Measurements from ENCODE around the gene PRADC1.

Gene PRADC1

GRCh38 chr2:73233932-73234832 is 1.1 kb upstream of the PRADC1 start, which contains the start of gene CCT7:
Gene CCT7, plus strand, starts transcription at chr2:73234308. Its CDS starts 71 bp downstream, at chr2:73234379.
- peak; percentile 92 for DNase-seq

- DNase-seq: peak; percentile 22
Measured at GRCh38 chr2:73232403-73233153, 461 bp downstream of the PRADC1 start.

- no peak for DNase-seq
Measured at GRCh38 chr2:73228631-73229030, 4.4 kb downstream of the PRADC1 start.

GRCh38 chr2:73227086-73227485 is 6.0 kb downstream of the PRADC1 start:
- DNase-seq: no peak

DNA sequence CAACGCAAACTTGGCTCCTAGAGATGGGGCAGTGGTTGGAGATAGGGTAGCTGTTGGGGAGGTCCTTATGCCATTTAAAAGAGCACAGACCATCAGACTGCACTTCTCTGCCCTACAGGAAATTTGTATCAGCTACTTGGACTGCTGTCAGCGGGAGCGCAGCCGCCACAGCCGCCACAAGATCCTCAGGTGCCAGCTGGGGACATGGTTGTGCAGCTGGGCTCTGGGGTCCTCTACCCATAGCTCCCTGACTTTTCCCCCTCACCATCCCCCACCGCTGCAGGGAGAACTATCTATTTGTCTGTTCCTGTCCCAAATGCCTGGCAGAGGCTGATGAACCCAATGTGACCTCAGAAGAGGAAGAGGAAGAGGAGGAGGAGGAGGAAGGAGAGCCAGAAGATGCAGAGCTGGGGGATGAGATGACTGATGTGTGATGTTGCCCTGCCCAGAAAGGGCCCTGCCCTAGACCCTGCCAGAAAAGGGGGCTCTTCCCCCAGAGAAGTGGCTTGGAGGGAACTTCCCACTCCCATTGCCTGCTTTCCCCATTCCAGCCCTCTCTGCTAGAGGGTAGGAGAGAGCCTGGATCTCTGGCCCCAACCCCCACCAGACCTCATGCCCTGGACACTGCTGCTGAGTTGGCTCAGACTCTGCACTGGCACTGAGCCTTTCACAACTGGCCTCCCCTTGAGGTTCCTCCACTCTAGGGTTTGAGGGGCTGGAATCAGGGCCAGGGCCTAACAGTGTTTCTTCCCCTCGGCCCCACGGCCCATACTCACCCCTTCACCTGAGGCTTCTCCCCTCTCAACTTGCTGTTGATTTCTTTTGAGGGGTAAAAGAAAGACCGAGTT is 7.3 kb downstream of the PRADC1 start:
- DNase-seq: no peak

DNA sequence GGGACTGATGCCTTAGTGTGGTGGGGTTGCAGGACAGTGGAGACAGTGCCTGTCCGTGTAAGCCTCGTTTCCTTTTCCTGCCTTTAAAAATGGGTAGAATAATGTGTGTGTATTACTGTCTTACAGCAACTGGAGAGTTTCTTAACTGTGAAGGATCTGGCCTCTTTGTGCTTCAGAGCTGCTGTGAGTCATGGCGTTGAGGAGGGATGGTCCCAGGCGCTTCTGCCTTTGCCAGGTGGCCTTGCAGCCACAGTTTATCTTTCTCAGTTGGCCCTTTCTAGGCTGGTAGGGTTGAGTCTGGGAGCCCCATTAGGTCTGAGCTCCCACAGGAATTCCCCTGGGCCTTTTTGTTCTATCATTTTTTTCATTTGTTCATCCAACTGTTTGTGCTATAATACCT is 9.2 kb downstream of the PRADC1 start:
- DNase-seq: no peak

GRCh38 chr2:73218298-73218697 is 14.7 kb downstream of the PRADC1 start:
- no peak for DNase-seq

GRCh38 chr2:73217826-73218225 is 15.2 kb downstream of the PRADC1 start:
- DNase-seq: no peak

DNA sequence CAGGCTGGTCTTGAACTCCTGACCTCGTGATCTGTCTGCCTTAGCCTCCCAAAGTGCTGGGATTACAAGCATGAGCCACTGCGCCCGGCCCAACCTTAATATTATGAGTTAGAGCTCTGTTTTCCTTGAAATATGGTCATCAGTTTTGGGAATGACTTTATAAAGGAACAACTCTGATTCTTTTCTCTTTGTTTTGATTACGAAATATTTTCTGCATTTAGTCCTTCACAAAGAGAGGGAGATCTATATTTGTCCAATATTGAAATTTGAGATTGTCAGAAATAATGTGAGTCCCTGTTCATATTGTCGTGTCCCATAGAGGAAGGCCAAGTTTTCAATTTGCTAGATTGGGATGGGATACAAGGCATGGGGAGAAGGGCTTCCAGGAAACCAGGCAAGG is 15.9 kb downstream of the PRADC1 start:
- no peak for DNase-seq

DNA sequence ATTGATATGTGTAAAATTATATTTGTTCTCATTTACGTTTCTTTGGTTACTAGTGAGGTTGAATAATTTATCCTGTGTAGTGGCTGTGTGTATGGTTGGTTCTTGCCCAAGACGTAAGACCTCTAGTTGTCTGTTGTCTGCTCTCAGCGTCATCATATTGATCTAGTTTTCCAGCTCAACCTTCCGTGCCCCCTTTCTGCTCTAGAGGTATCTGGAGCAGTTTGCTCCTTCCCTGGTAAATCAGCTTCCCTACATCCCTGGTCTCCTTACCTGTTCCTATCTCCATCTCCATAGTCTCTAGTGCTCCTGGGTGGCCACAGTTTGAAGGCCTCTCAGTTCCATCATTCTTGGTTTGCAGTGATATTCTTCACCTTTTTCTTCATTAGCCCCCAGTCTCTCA is 17.8 kb downstream of the PRADC1 start:
- DNase-seq: no peak

GRCh38 chr2:73214120-73215035 is 18.7 kb downstream of the PRADC1 start, which contains the start of gene SMYD5:
Gene SMYD5, plus strand, starts transcription at chr2:73214245. Its CDS starts 22 bp downstream, at chr2:73214267.
- DNase-seq: peak; percentile 92

DNA sequence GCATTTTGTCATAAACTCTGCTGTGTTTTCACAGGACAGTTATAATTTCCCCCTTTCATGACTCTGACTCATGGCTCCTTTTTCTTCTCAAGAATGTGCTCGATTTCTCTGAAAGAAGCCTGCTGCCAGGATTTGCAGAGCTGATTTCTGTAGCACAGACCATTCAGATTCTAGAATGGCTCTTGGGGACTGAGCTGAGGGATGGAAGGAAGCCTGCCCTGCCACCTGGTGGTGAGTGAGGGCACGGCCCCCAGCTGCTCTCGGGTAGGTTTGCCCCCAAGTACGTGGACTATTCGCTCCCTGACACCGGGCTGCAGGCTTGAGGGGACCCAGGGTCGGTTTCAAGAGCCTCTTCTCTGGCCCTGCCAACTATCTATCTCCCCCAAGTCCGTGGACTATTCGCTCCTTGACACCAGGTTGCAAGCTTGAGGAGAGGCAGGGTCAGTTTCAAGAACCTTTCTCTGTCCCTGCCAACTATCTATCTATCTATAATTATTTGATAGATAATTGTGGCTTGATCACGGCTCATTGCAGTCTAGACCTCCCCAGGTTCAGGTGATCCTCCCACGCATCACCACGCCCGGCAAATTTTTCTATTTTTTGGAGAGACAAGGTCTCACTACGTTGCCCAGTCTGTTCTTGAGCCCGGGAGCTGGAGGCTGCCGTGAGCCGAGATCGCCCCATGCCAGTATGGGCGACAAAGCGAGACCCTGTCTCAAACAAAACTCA is 20.4 kb downstream of the PRADC1 start:
- peak; percentile 73 for DNase-seq

- DNase-seq: no peak
Measured at GRCh38 chr2:73212098-73212447, 21.0 kb downstream of the PRADC1 start.

DNA sequence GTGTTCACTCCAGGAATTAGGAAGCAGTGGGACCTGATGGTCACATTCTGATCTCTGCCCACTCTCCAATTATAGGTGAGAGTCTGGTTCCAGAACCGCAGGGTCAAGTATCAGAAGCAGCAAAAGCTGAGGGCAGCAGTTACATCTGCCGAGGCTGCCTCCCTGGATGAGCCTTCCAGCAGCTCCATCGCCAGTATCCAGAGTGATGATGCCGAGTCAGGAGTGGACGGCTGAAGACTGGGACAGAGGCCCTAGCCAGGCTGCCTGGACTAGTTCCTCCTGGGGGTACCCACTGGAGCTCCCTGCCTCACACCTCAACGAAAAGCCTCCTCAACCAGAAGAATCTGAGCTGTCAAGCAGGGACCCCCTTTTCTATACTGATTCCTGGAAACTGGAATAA is 22.3 kb downstream of the PRADC1 start:
- no peak for DNase-seq

DNA sequence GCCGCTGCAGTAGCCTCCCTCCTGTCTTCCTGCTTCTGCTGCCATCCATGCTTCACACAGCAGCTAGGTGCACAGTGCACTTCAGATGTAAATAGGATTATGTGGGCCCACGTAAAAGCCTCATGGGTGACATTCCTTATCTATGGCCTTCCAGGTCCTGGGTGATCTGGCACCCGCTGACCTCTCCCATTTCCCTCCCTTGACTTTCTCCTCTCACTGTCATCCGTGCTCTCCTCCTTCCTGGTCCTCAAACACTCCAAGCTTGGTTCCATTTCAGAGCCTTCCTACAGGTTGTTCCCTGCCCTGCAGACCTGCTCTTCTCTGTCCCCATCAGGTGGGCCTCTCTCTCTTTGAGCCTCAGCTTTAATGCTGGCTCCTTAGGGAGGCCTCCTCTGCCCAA is 23.0 kb downstream of the PRADC1 start:
- no peak for DNase-seq

- no peak for DNase-seq
Measured at GRCh38 chr2:73208258-73208657, 24.8 kb downstream of the PRADC1 start.

- no peak for DNase-seq
Measured at GRCh38 chr2:73205611-73206010, 27.4 kb downstream of the PRADC1 start.

DNA sequence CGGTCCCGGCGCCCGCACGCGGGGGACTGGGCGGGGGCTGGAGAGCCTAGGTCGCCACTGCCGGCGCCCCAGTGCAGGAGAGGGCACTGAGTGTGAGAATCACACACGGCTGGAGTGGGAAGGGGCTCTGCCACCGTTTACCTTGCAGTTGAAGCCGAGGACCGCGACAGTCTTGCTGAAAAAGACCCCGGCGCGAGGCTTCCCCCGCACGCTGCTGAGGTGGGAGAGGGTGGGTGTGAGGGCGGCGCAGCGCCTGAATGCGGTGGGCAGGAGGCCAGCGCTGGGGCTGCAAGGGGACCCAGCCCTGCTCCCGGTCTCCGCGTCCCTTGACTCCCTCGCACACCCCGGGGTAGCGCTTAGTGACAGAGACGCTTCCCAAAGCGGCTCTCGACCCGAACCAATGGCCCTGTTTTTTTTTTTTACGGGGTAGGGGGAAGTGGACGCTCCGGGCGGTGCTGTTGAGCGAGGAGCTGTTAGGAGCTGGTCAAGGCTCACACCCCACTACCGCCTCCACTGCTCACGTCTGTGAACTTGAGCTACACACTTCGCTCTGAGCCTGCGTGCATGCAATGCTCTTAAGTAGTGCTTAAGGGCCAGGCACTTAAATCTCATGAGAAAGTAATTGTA is 29.9 kb downstream of the PRADC1 start:
- no peak for DNase-seq

GRCh38 chr2:73202156-73203054 is 30.6 kb downstream of the PRADC1 start, which contains the start of gene NOTO:
Gene NOTO, plus strand, starts transcription at chr2:73202574. Its CDS starts 93 bp downstream, at chr2:73202667.
- no peak for DNase-seq
